Endothelial cell of umbilical vein (primary cell): Measurements from ENCODE around the gene SLC22A25. TPM values are rescaled to one million over a fixed set of nuclear protein-coding genes. Genes with fewer than 3 reads are reported as not detected.
A peak's percentile ranks its signal among the peaks of the same experiment; 100 is the strongest.

ENCODE experiments used
- Bru-seq: library from RNA; stranded (reverse); fragments of 400-500 nt; gene quantifications from one replicate; lab custom pipeline; 2021; lab: Mats Ljungman, UMichigan
- BruChase-seq, 2 experiments: library from RNA; stranded (reverse); fragments of 400-500 nt; gene quantifications; one replicate each; lab custom pipeline; 2021; lab: Mats Ljungman, UMichigan
- BruUV-seq: library from RNA; stranded (reverse); fragments of 400-500 nt; replicated peaks from 2 replicates; lab custom pipeline; 2021; lab: Mats Ljungman, UMichigan
- CTCF ChIA-PET: fragments of 300-600, 350-600 bp; sonication (Branson Sonifier 250); formaldehyde crosslinking; loops from one replicate; lab custom pipeline; 2021; ENCODE audit warnings: antibody characterized with exemption, inconsistent platforms; lab: Charles Lee
- POLR2A ChIA-PET: fragments of 300-600, 350-600 bp; sonication (Branson Sonifier 250); formaldehyde crosslinking; loops from one replicate; lab custom pipeline; 2021; ENCODE audit warnings: antibody characterized with exemption, inconsistent platforms; lab: Charles Lee
- DNase-seq: peaks from one replicate; pipeline ENCODE4 v3.0.0-alpha.2; 2011; ENCODE audit warnings: low read depth, low spot score
- FAIRE-seq: peaks from 2 replicates; lab custom pipeline; 2011; peaks lifted over from hg19 to GRCh38; lab: Jason Lieb, UNC
- H2AFZ ChIP-seq: 2 replicates; pipeline ENCODE4 v1.6.0; 2012; ENCODE audit warnings: low read depth, low read length, control low read depth, inconsistent platforms
- H3K27ac ChIP-seq: 2 replicates; pipeline ENCODE4 v1.5.1; 2011; ENCODE audit warnings: low read depth, mild to moderate bottlenecking, control low read depth, low read length, moderate library complexity; ENCODE audit not compliant: insufficient read depth
- H3K27me3 ChIP-seq, 2 experiments: 2 replicates each; pipeline versions ENCODE4 v1.6.0 to v1.6.1; 2011; ENCODE audit warnings: low read length in 2 of 2, mixed read lengths in 1 of 2; ENCODE audit not compliant: control insufficient read depth in 2 of 2, insufficient read depth in 2 of 2
- H3K36me3 ChIP-seq, 2 experiments: 2 replicates in 1 of 2; 3 replicates in 1 of 2; pipeline ENCODE4 v1.5.1; 2011; ENCODE audit warnings: low read length in 2 of 2, mild to moderate bottlenecking in 1 of 2, moderate library complexity in 1 of 2; ENCODE audit not compliant: control insufficient read depth in 2 of 2, insufficient read depth in 2 of 2; ENCODE audit errors: extremely low read depth in 1 of 2
- H3K4me1 ChIP-seq: 3 replicates; pipeline ENCODE4 v1.5.1; 2011; ENCODE audit warnings: mild to moderate bottlenecking, low read length; ENCODE audit not compliant: control insufficient read depth, insufficient read depth; ENCODE audit errors: extremely low read depth
- H3K4me2 ChIP-seq: 2 replicates; pipeline ENCODE4 v1.6.1; 2011; ENCODE audit warnings: low read length, control low read depth, mixed read lengths; ENCODE audit not compliant: insufficient read depth
- H3K4me3 ChIP-seq, 3 experiments: fragments of 200-600 bp in 1 of 3; sonication (generic), shearing (Covaris generic) in 1 of 3; replicated peaks in 1 of 3; 2 replicates each; pipeline ENCODE4 v1.5.1; 2011 to 2016; ENCODE audit warnings: control low read depth in 3 of 3, low read length in 3 of 3, mild to moderate bottlenecking in 2 of 3, inconsistent platforms in 1 of 3, low read depth in 1 of 3, moderate library complexity in 1 of 3; ENCODE audit not compliant: insufficient read depth in 1 of 3
- H3K79me2 ChIP-seq: 2 replicates; pipeline ENCODE4 v1.6.0; 2012; ENCODE audit warnings: low read length, inconsistent platforms; ENCODE audit not compliant: control insufficient read depth, insufficient read depth
- H3K9ac ChIP-seq: replicated peaks from 2 replicates; pipeline ENCODE3; 2011; ENCODE audit warnings: low read length, control low read depth; ENCODE audit not compliant: insufficient read depth; ENCODE audit errors: extremely low read depth
- H3K9me1 ChIP-seq: replicated peaks from 3 replicates; pipeline ENCODE4 v1.6.0; 2011; ENCODE audit warnings: mild to moderate bottlenecking, low read length; ENCODE audit not compliant: control insufficient read depth, insufficient read depth; ENCODE audit errors: extremely low read depth
- H3K9me3 ChIP-seq: replicated peaks from 2 replicates; pipeline ENCODE4 v1.5.1; 2012; ENCODE audit warnings: low read length, inconsistent platforms; ENCODE audit not compliant: control insufficient read depth, insufficient read depth
- H4K20me1 ChIP-seq: replicated peaks from 2 replicates; pipeline ENCODE3; 2011; ENCODE audit warnings: mild to moderate bottlenecking, low read length; ENCODE audit not compliant: control insufficient read depth, insufficient read depth; ENCODE audit errors: extremely low read depth
- EZH2 ChIP-seq: IDR thresholded peaks from 2 replicates; pipeline ENCODE4 v1.6.1; 2012; ENCODE audit warnings: borderline replicate concordance, low read depth, mild to moderate bottlenecking, moderate library complexity, low read length, inconsistent platforms; ENCODE audit not compliant: severe bottlenecking
- FOS ChIP-seq: IDR thresholded peaks from 2 replicates; pipeline ENCODE4 v1.6.1; 2011; ENCODE audit warnings: mild to moderate bottlenecking, low read length, moderate library complexity, borderline replicate concordance; ENCODE audit not compliant: insufficient read depth
- GATA2 ChIP-seq: IDR thresholded peaks from 2 replicates; pipeline ENCODE4 v1.7.0; 2011; ENCODE audit warnings: low read depth, mild to moderate bottlenecking, moderate library complexity, mixed read lengths, low read length; ENCODE audit not compliant: insufficient read length, insufficient read depth
- JUN ChIP-seq: IDR thresholded peaks from 2 replicates; pipeline ENCODE4 v1.6.1; 2011; ENCODE audit warnings: borderline replicate concordance, low read depth; ENCODE audit not compliant: insufficient read length, insufficient read depth
- MYC ChIP-seq: IDR thresholded peaks from one replicate; pipeline ENCODE4 v1.6.1; 2011; ENCODE audit warnings: mild to moderate bottlenecking, low read depth, low read length
- POLR2A ChIP-seq: IDR thresholded peaks from 2 replicates; pipeline ENCODE4 v1.6.1; 2012; ENCODE audit warnings: low read depth, mild to moderate bottlenecking, control low read depth, low read length
- POLR2AphosphoS5 ChIP-seq: IDR thresholded peaks from 2 replicates; pipeline ENCODE4 v1.6.1; 2012; ENCODE audit warnings: low read depth, mild to moderate bottlenecking, control low read depth, low read length, moderate library complexity; ENCODE audit not compliant: insufficient read depth
- dilution Hi-C: fragments of 300-500 bp; cut with MboI; formaldehyde crosslinking; loops from one replicate; pipeline ENCODE4 v1.15.0; 2019; ENCODE audit warnings: low sequenced_read_pairs; ENCODE audit not compliant: extremely low pct_ligation_motif_present
- intact Hi-C: fragments of 100-400 bp; cut with micrococcal nuclease; formaldehyde crosslinking; loops from one replicate; pipeline ENCODE4 v1.10.0; 2022
- long read RNA-seq: library from polyadenylated mRNA; stranded (forward); transcript quantifications from one replicate; pipeline ENCODE4 v2.0.0, GENCODE V29; 2021
- polyA minus RNA-seq, 3 experiments: library from RNA; depleted of rRNA, polyadenylated mRNA; stranded (reverse); fragments of >200 nt; gene quantifications; 1 replicate in 1 of 3; 2 replicates in 2 of 3; pipeline ENCODE4 v1.2.3, GENCODE V29; 2011
- polyA plus RNA-seq, 4 experiments: library from polyadenylated mRNA; depleted of rRNA in 3 of 4; stranded (reverse) in 3 of 4; unstranded in 1 of 4; fragments of >200 nt; gene quantifications; 2 replicates each; pipeline versions ENCODE4 v1.2.1 to v1.2.3, GENCODE V29; 2011 to 2012; ENCODE audit warnings: missing spikeins in 1 of 4
- total RNA-seq: library from RNA; stranded (reverse); gene quantifications from 2 replicates; pipeline ENCODE4 v1.2.3, GENCODE V29; 2021
- TF ChIP-seq, protein P1 (sequence below): IDR thresholded peaks from 2 replicates; pipeline ENCODE4 v1.6.1; 2011; ENCODE audit not compliant: insufficient read depth, insufficient read length
- TF ChIP-seq, protein P2 (sequence below), 2 donors: IDR thresholded peaks; 1 replicate in 1 of 2; 2 replicates in 1 of 2; pipeline ENCODE4 v1.5.1; 2011; ENCODE audit warnings: low read length in 2 of 2, mild to moderate bottlenecking in 2 of 2, moderate library complexity in 2 of 2, control low read depth in 1 of 2, inconsistent platforms in 1 of 2, low read depth in 1 of 2; ENCODE audit not compliant: insufficient read depth in 1 of 2; ENCODE audit errors: extremely low read depth in 1 of 2

Gene SLC22A25
- total RNA-seq (not detected in 2 replicates), polyA plus RNA-seq (not detected in 2 replicates), polyA minus RNA-seq (not detected in 2 replicates), Bru-seq, nascent RNA (percentile 2 among the genes with signal in this experiment), BruChase-seq, experiment 1, labeled RNA remaining after a 6-hour chase (not detected), BruChase-seq, experiment 2, labeled RNA remaining after a 2-hour chase (not detected)
- not detected in 2 replicates for polyA plus RNA-seq (2011; cell fraction: cytosol; rRNA removed)
- not detected in 2 replicates for polyA plus RNA-seq (2011; cell fraction: nucleus; rRNA removed)
- polyA plus RNA-seq (2012): not detected in 2 replicates
- polyA minus RNA-seq (2011; cell fraction: cytosol; rRNA and poly(A)+ RNA removed): not detected
- not detected in 2 replicates for polyA minus RNA-seq (2011; cell fraction: nucleus; rRNA and poly(A)+ RNA removed)
- long read RNA-seq: 0 reads

DNA sequence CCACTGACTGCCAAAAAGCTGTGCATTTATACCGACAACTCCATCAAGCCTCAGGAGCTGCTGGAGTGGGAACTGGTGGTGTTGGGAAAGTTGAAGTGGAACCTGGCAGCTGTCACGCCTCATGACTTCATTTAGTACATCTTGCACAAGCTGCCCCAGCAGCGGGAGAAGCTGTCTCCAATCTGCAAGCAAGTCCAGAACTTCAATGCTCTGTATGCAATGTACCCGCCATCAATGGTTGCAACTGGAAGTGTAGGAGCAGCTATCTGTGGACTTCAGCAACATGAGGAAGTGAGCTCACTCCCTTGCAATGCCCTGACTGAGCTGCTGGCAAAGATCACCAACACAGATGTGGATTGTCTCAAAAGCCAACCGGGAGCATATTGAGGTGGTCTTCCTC lies at the start of gene SLC22A25:
Gene SLC22A25, minus strand, starts transcription at position 67 of the 400 bp plus-strand sequence. CDS start 13,947 bp downstream, outside the sequence.
- CTCF ChIA-PET: interaction anchor here (0.6 to 1.5 kb wide), 4 partner anchors 9 to 208 kb away, joined by 3 to 4 read pairs (median 3); no protein-coding TSS in a partner anchor
- dilution Hi-C loops: no loop called here
- Histone ChIP-seq H3K27me3 (no peaks in the 10 kb centered on the region), H3K9ac (no peak within 1 kb of the TSS), H3K36me3 (no peaks in the 10 kb centered on the region), H3K9me3 (no peaks in the 10 kb centered on the region), H2AFZ (no peak within 1 kb of the TSS), H3K79me2 (no peaks in the 10 kb centered on the region), H4K20me1 (no peaks in the 10 kb centered on the region), H3K4me3 (no peak within 1 kb of the TSS), H3K27ac (no peak within 1 kb of the TSS), H3K4me1 (no peaks in the 10 kb centered on the region), H3K9me1 (no peaks in the 10 kb centered on the region), H3K4me2 (no peak within 1 kb of the TSS)
- intact Hi-C loops: no loop called here
- FAIRE-seq (peak; percentile 8), DNase-seq (peak; percentile 27)
- no peak for TF ChIP-seq POLR2A
- TF ChIP-seq FOS: peak; percentile 29
- TF ChIP-seq, protein P1, sequence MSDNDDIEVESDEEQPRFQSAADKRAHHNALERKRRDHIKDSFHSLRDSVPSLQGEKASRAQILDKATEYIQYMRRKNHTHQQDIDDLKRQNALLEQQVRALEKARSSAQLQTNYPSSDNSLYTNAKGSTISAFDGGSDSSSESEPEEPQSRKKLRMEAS: no peak
- TF ChIP-seq MYC: no peak
- no peak for TF ChIP-seq JUN
- no peak for TF ChIP-seq POLR2AphosphoS5
- TF ChIP-seq, protein P2, sequence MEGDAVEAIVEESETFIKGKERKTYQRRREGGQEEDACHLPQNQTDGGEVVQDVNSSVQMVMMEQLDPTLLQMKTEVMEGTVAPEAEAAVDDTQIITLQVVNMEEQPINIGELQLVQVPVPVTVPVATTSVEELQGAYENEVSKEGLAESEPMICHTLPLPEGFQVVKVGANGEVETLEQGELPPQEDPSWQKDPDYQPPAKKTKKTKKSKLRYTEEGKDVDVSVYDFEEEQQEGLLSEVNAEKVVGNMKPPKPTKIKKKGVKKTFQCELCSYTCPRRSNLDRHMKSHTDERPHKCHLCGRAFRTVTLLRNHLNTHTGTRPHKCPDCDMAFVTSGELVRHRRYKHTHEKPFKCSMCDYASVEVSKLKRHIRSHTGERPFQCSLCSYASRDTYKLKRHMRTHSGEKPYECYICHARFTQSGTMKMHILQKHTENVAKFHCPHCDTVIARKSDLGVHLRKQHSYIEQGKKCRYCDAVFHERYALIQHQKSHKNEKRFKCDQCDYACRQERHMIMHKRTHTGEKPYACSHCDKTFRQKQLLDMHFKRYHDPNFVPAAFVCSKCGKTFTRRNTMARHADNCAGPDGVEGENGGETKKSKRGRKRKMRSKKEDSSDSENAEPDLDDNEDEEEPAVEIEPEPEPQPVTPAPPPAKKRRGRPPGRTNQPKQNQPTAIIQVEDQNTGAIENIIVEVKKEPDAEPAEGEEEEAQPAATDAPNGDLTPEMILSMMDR (IDR thresholded peaks at IDR 0.05; ENCODE audit: extremely low read depth in 1 of 2, insufficient read depth in 1 of 2, low read depth in 1 of 2, low read length in 2 of 2): no peak
- TF ChIP-seq GATA2: peak; percentile 72
- no peak for TF ChIP-seq EZH2
- POLR2A ChIA-PET: no interaction called here
- BruUV-seq: no TSS peak
